GM21367 (cell line): ENCODE measurements around the gene GPR3.
"Not testable (repeated sequence)": the region's sequence is repeated elsewhere in the genome, so short reads cannot be mapped to it uniquely, and the experiment has no call there.

Experiments
- ATAC-seq: cut with Tn5 transposase; IDR thresholded peaks from one replicate; pipeline ENCODE4 v1.9.1; 2021; ENCODE audit not compliant: unreplicated experiment

Gene GPR3

GRCh38 chr1:27377760-27378495 is 14.5 kb upstream of the GPR3 start:
- no peak for ATAC-seq

DNA sequence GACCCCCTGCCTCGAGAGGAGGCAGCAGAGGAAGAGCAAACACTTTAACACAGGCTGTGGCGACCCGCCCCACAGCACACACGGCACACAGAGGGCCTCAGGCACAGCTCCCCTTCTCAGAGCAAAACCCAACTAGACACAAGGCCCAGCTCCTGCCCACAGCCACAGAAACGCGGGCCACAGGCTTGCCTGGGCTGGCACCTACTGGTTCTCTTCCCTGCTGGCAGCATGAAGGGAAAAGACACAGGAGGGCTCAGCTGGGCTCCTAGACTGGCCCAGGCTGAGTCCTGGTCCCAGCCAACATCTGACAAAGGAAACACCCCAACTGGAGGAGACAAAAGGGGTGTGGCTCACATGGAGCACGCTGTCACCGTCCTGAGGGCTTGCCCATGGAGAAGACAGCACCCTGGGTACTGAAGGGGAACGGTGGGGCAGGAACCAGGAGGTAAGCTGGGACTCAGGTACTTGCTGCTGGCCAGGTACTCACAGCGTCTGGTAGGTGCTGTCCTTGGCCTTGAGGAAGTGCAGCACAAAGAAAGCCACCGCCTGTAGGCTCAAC is 12.8 kb upstream of the GPR3 start:
- ATAC-seq: no peak

DNA sequence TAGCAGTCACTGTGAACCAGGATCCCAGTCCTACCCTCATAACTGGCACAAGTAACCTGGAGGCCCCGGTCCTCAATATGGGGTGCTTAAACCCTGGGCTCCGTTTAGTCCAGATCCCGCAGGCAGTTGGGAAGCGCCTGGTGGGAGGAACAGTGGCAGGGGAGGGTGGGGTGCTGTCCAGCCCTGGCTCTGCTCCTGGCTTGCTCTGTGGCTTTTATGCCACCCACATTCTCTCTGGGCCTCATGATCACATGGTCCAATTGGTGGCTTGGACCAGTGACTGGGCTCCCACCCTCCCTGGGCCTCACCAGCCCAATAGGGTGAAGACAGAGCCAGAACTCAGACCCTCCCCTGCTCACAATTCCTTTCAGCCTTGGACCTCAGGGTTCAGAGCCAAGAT is 12.2 kb upstream of the GPR3 start:
- ATAC-seq: no peak

GRCh38 chr1:27380766-27381733 is 11.4 kb upstream of the GPR3 start:
- no peak for ATAC-seq

GRCh38 chr1:27381969-27382762 is 10.3 kb upstream of the GPR3 start:
- ATAC-seq: no peak

GRCh38 chr1:27383039-27383605 is 9.3 kb upstream of the GPR3 start, which contains the start of gene CD164L2:
Gene CD164L2, minus strand, starts transcription at chr1:27383333. Its CDS starts 94 bp downstream, at chr1:27383239.
- no peak for ATAC-seq

GRCh38 chr1:27383661-27384060 is 8.8 kb upstream of the GPR3 start:
- no peak for ATAC-seq

DNA sequence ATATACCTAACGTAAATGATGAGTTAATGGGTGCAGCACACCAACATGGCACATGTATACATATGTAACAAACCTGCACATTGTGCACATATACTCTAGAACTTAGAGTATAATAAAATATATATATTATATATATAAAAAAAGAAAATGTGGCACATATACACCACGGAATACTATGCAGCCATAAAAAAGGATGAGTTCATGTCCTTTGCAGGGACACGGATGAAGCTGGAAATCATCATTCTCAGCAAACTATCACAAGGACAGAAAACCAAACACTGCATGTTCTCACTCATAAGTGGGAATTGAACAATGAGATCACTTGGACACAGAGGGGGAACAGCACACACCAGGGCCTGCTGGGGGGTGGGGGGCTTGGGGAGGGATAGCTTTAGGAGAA is 7.6 kb upstream of the GPR3 start:
- not testable (repeated sequence) for ATAC-seq

GRCh38 chr1:27388337-27389005 is 4.0 kb upstream of the GPR3 start:
- ATAC-seq: no peak

GRCh38 chr1:27391511-27392095 is 819 bp upstream of the GPR3 start:
- no peak for ATAC-seq

DNA sequence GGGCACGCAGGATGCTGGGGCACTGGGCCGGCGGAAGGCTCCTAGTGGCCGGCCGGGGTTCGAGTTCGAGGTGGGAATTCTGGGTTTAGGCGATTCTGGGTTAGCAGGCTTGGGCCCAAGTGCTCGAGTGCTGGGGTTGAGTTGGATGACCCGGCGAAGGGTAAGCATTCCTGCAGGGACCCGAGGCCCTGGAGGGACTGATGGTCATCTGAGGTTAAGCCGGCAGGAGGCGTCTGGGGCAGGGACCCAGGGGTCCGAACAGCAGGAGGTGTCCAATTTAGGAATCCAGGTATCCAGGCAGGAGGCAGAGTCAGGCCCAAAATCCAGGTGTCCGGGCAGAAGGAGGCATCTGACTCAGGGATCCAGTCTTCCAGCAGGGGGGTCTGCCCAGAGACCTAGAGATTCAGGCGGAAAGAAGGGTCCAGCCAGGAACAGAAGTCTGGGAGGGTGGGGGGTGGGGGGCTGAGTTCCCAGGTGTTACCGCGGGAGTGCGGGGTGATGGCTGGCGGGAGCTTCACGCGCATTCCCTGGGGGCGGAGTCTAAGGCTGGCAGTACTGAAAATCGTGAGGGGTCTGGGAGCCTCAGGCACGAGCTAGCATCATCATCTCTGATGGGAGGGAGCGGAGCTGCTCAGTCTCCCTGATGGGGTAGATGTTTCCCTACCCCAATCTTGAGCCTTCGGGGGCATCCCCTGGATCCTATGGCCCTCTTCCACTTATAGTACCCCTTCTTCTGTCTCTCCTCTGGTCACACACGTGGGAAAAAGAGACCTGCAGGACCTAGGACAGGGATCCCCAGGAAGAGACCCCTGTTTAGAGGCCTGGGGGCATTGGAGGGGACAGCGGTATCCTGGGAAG is 585 bp downstream of the GPR3 start:
- ATAC-seq: no peak

DNA sequence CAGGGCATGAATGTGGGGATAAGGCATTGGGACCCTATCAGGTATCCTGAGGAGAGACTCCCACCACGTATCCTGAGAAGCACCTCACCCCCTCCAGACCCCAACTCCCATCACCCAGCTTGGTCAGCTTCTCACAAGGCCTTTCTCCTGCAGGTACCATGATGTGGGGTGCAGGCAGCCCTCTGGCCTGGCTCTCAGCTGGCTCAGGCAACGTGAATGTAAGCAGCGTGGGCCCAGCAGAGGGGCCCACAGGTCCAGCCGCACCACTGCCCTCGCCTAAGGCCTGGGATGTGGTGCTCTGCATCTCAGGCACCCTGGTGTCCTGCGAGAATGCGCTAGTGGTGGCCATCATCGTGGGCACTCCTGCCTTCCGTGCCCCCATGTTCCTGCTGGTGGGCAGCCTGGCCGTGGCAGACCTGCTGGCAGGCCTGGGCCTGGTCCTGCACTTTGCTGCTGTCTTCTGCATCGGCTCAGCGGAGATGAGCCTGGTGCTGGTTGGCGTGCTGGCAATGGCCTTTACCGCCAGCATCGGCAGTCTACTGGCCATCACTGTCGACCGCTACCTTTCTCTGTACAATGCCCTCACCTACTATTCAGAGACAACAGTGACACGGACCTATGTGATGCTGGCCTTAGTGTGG is 1.3 kb downstream of the GPR3 start:
- ATAC-seq: no peak

- no peak for ATAC-seq
These were observed 1.8 kb downstream of the GPR3 start for GRCh38 chr1:27394282-27394658.

DNA sequence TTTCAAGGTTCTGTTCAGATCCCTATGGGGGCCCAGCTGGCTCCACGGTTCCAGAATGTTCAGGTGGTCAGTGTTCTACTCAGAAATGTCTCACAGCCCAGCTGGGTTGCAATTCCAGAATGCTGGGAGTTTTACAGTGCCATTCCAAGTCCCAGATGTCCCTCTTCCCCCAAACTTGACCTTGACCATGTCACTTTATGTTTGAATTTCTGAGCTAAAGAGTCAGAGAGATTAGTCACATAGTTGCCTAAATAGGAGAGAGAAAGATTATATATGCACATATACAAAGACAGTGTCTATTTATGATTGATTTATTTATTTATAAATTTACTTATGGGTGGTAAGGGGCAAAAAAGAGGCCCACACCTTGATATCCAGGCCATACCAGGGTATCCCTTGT is 2.5 kb downstream of the GPR3 start:
- no peak for ATAC-seq

DNA sequence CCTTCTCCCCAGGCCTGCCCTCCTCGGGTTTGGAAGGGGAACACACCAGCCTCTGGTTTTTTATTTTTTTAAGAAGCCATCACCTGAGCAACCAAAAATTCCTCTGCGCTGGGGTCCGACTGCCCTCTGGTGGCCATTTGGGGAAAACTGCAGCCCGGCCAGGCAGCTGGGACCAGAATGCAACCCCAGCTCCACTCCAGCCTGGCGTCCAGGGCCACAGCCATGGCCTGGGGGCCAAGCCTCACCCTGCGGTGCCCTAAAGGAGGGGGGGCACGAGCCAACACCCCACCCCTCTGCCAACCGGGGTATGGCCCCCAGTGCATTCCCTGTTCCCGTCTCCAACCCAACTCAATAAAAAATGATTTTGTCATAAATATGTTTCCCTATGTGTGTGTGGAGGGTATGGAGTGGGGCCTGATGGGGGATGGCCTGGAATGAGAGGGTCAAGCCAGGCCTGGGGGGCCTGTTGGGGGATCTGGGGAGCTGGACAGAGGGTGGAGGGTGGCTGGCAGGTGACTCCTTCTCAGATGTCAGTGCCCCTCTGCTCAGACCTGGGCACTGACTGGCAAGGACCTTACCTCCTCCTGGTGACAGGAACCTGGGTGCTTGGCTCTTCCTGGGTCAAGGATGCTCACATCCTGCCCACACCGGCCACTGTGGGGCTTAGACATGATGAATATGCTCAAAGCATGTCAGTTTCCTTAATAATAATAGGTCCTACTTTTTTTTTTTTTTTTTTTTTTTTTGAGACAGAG is 3.2 kb downstream of the GPR3 start:
- no peak for ATAC-seq

GRCh38 chr1:27397110-27397509 is 4.7 kb downstream of the GPR3 start:
- ATAC-seq: no peak

GRCh38 chr1:27397749-27398148 is 5.3 kb downstream of the GPR3 start:
- no peak for ATAC-seq
